IMR-90 (cell line): ENCODE results near the gene EML3. TPM values are rescaled to one million over a fixed set of nuclear protein-coding genes. Genes with fewer than 3 reads are reported as not detected.

ENCODE experiments used
- ATAC-seq: fragments of 200-7000 bp; cut with Tn5 transposase; 2 replicates; pipeline ENCODE4 v1.9.1; 2020; ENCODE audit warnings: low read depth, mild to moderate bottlenecking, moderate library complexity
- Bru-seq: library from RNA; stranded (reverse); fragments of 400-500 nt; gene quantifications from one replicate; lab custom pipeline; 2021; lab: Mats Ljungman, UMichigan
- BruChase-seq, 2 experiments: library from RNA; stranded (reverse); fragments of 400-500 nt; gene quantifications; one replicate each; lab custom pipeline; 2021; lab: Mats Ljungman, UMichigan
- BruUV-seq: library from RNA; stranded (reverse); fragments of 400-500 nt; replicated peaks from 2 replicates; lab custom pipeline; 2021; lab: Mats Ljungman, UMichigan
- CTCF ChIA-PET: fragments of 300-600 bp; formaldehyde crosslinking; extraction: SDS; loops from one replicate; lab custom pipeline; 2021; ENCODE audit warnings: antibody characterized with exemption; lab: Yijun Ruan, JAX
- POLR2A ChIA-PET: fragments of 300-600 bp; sonication (Branson Sonifier 250); formaldehyde crosslinking; loops from one replicate; lab custom pipeline; 2022; ENCODE audit warnings: antibody characterized with exemption; ENCODE audit not compliant: unreplicated experiment; lab: Charles Lee
- DNase-seq: peaks from one replicate; pipeline ENCODE4 v3.0.0; 2013
- H2AFZ ChIP-seq: replicated peaks from 2 replicates; pipeline ENCODE3; 2013; ENCODE audit warnings: low read length, mild to moderate bottlenecking; ENCODE audit not compliant: poor library complexity
- H2AK5ac ChIP-seq: 2 replicates; pipeline ENCODE4 v1.6.1; 2013; ENCODE audit warnings: low read depth, low read length, inconsistent platforms
- H2AK9ac ChIP-seq: replicated peaks from 2 replicates; pipeline ENCODE3; 2013; ENCODE audit warnings: mild to moderate bottlenecking, low read depth, low read length, moderate library complexity; ENCODE audit not compliant: poor library complexity
- H2BK120ac ChIP-seq: 2 replicates; pipeline ENCODE4 v1.6.1; 2013; ENCODE audit warnings: low read depth, low read length, inconsistent platforms
- H2BK15ac ChIP-seq: 3 replicates; pipeline ENCODE4 v1.6.1; 2013; ENCODE audit warnings: low read depth, low read length, inconsistent platforms
- H2BK20ac ChIP-seq: 2 replicates; pipeline ENCODE4 v1.6.1; 2013; ENCODE audit warnings: low read depth, mild to moderate bottlenecking, inconsistent platforms, low read length, moderate library complexity
- H2BK5ac ChIP-seq: 2 replicates; pipeline ENCODE4 v1.6.1; 2013; ENCODE audit warnings: mild to moderate bottlenecking, low read depth, low read length, inconsistent platforms; ENCODE audit not compliant: poor library complexity, severe bottlenecking
- H3K14ac ChIP-seq: replicated peaks from 2 replicates; pipeline ENCODE4 v1.6.1; 2013; ENCODE audit warnings: low read depth, low read length, inconsistent platforms
- H3K18ac ChIP-seq: 2 replicates; pipeline ENCODE4 v1.6.1; 2013; ENCODE audit warnings: low read depth, low read length, control low read depth
- H3K23ac ChIP-seq: 2 replicates; pipeline ENCODE4 v1.6.1; 2013; ENCODE audit warnings: low read depth, low read length, inconsistent platforms
- H3K27ac ChIP-seq: 2 replicates; pipeline ENCODE4 v1.5.1; 2013; ENCODE audit warnings: mild to moderate bottlenecking, control low read depth, low read length; ENCODE audit not compliant: insufficient read depth
- H3K27me3 ChIP-seq: 2 replicates; pipeline ENCODE4 v1.6.1; 2013; ENCODE audit warnings: low read length; ENCODE audit not compliant: control insufficient read depth, insufficient read depth
- H3K36me3 ChIP-seq: 2 replicates; pipeline ENCODE4 v1.6.1; 2013; ENCODE audit warnings: low read length, mixed read lengths; ENCODE audit not compliant: control insufficient read depth, insufficient read depth
- H3K4ac ChIP-seq: 2 replicates; pipeline ENCODE4 v1.6.1; 2013; ENCODE audit warnings: low read depth, low read length, inconsistent platforms
- H3K4me1 ChIP-seq: 2 replicates; pipeline ENCODE4 v1.6.1; 2013; ENCODE audit warnings: low read length, mixed read lengths; ENCODE audit not compliant: control insufficient read depth, insufficient read depth
- H3K4me2 ChIP-seq: 2 replicates; pipeline ENCODE4 v1.6.1; 2013; ENCODE audit warnings: low read depth, mild to moderate bottlenecking, control low read depth, low read length, moderate library complexity
- H3K4me3 ChIP-seq: 2 replicates; pipeline ENCODE4 v1.5.1; 2013; ENCODE audit warnings: low read depth, mild to moderate bottlenecking, control low read depth, low read length, moderate library complexity; ENCODE audit not compliant: insufficient read depth
- H3K56ac ChIP-seq: 2 replicates; pipeline ENCODE4 v1.6.1; 2013; ENCODE audit warnings: low read length, inconsistent platforms; ENCODE audit not compliant: insufficient read depth; ENCODE audit errors: extremely low read depth
- H3K79me1 ChIP-seq, 2 experiments: 2 replicates each; pipeline ENCODE4 v1.6.1; 2013; ENCODE audit warnings: low read length in 2 of 2, inconsistent platforms in 1 of 2, low read depth in 1 of 2
- H3K9ac ChIP-seq: 2 replicates; pipeline ENCODE4 v1.6.1; 2013; ENCODE audit warnings: low read depth, low read length, control low read depth
- H3K9me1 ChIP-seq: 2 replicates; pipeline ENCODE4 v1.6.1; 2013; ENCODE audit warnings: low read length, inconsistent platforms; ENCODE audit not compliant: insufficient read depth
- H3K9me3 ChIP-seq: 2 replicates; pipeline ENCODE4 v1.6.1; 2013; ENCODE audit warnings: low read length; ENCODE audit not compliant: control insufficient read depth, insufficient read depth
- H4K20me1 ChIP-seq: 2 replicates; pipeline ENCODE4 v1.6.1; 2013; ENCODE audit warnings: low read length, inconsistent platforms; ENCODE audit not compliant: insufficient read depth
- H4K5ac ChIP-seq: 2 replicates; pipeline ENCODE4 v1.6.1; 2013; ENCODE audit warnings: mild to moderate bottlenecking, low read depth, low read length, control low read depth
- H4K8ac ChIP-seq, 2 experiments: 2 replicates each; pipeline ENCODE4 v1.6.1; 2013; ENCODE audit warnings: low read depth in 2 of 2, low read length in 2 of 2, control low read depth in 1 of 2, inconsistent platforms in 1 of 2
- H4K91ac ChIP-seq: 2 replicates; pipeline ENCODE4 v1.6.1; 2013; ENCODE audit warnings: low read depth, low read length, inconsistent platforms; ENCODE audit not compliant: insufficient read depth
- CEBPB ChIP-seq: IDR thresholded peaks from 2 replicates; pipeline ENCODE4 v1.6.1; 2012; ENCODE audit warnings: low read depth, low read length, improper control_type of control experiment
- CHD1 ChIP-seq: IDR thresholded peaks from 2 replicates; pipeline ENCODE4 v1.6.1; 2012; ENCODE audit warnings: low read depth, low read length, improper control_type of control experiment
- FOS ChIP-seq: fragments of 150-350 bp; IDR thresholded peaks from 2 replicates; pipeline ENCODE4 v1.6.1; 2016; ENCODE audit warnings: low read depth, low read length
- MAFK ChIP-seq: IDR thresholded peaks from 2 replicates; pipeline ENCODE4 v1.6.1; 2012; ENCODE audit warnings: low read depth, low read length, improper control_type of control experiment
- MAZ ChIP-seq: IDR thresholded peaks from 2 replicates; pipeline ENCODE4 v1.6.1; 2012; ENCODE audit warnings: low read depth, mild to moderate bottlenecking, low read length, improper control_type of control experiment, moderate library complexity, borderline replicate concordance
- MXI1 ChIP-seq: IDR thresholded peaks from 2 replicates; pipeline ENCODE4 v1.6.1; 2012; ENCODE audit warnings: low read depth, mild to moderate bottlenecking, low read length, moderate library complexity, borderline replicate concordance
- RAD21 ChIP-seq: IDR thresholded peaks from 2 replicates; pipeline ENCODE4 v1.6.1; 2012; ENCODE audit warnings: low read length, improper control_type of control experiment
- SMC3 ChIP-seq: fragments of 150-350 bp; IDR thresholded peaks from 2 replicates; pipeline ENCODE4 v1.6.1; 2016; ENCODE audit warnings: low read depth, mild to moderate bottlenecking, antibody characterized with exemption, low read length, moderate library complexity
- WGBS, 2 experiments: methylation state at CpG; one replicate each; pipeline versions ENCODE4 v1.1.5 to v1.1.7; 2013; ENCODE audit warnings: missing lambda C conversion rate in 2 of 2; ENCODE audit not compliant: insufficient read length in 1 of 2; ENCODE audit errors: extremely low coverage in 2 of 2; 5-methylcytosine and 5-hydroxymethylcytosine counted together
- dilution Hi-C: fragments of 300-500 bp; cut with HindIII; formaldehyde crosslinking; loops from one replicate; pipeline ENCODE4 v1.14.3; 2018; ENCODE audit warnings: low sequenced_read_pairs; ENCODE audit not compliant: unreplicated experiment
- in situ Hi-C: fragments of 300-500 bp; cut with MboI; formaldehyde crosslinking; loops from 3 replicates; pipeline ENCODE4 v1.14.3; 2019; ENCODE audit warnings: low sequenced_read_pairs, inconsistent platforms, mixed read lengths
- intact Hi-C: fragments of 100-400 bp; cut with micrococcal nuclease; formaldehyde crosslinking; loops from 2 replicates; pipeline ENCODE4 v1.10.0; 2022
- long read RNA-seq: library from polyadenylated mRNA; unstranded; transcript quantifications from one replicate; pipeline ENCODE4 v2.0.0, GENCODE V29; 2021; ENCODE audit not compliant: unreplicated experiment
- polyA plus RNA-seq, 3 experiments: library from polyadenylated mRNA; depleted of rRNA; stranded (reverse); fragments of >200 nt; gene quantifications; 2 replicates each; pipeline ENCODE4 v1.2.3, GENCODE V29; 2012; ENCODE audit warnings: low replicate concordance in 1 of 3
- total RNA-seq: library from RNA; depleted of rRNA; stranded (reverse); fragments of >200 nt; gene quantifications from 2 replicates; pipeline ENCODE4 v1.2.3, GENCODE V29; 2012; rRNA removed
- TF ChIP-seq, protein P1 (sequence below): fragments of 150-350 bp; IDR thresholded peaks from 2 replicates; pipeline ENCODE4 v1.6.1; 2016; ENCODE audit warnings: low read depth, mild to moderate bottlenecking, low read length, moderate library complexity, borderline replicate concordance
- TF ChIP-seq, protein P2 (sequence below): conservative IDR thresholded peaks from 2 replicates; pipeline ENCODE4 v1.5.1; 2012; ENCODE audit warnings: mild to moderate bottlenecking, low read depth, low read length, improper control_type of control experiment

EML3 gene
- total RNA-seq = 4.4 and 5.0 TPM in 2 replicates
- 24.7 and 26.1 TPM in 2 replicates for polyA plus RNA-seq (2012; rRNA removed)
- polyA plus RNA-seq (2012; cell fraction: cytosol; rRNA removed) = 13.6 and 18.0 TPM in 2 replicates
- polyA plus RNA-seq (2012; cell fraction: nucleus; rRNA removed; ENCODE audit: low replicate concordance) = 158 and 257 TPM in 2 replicates
- percentile 61 among the genes with signal in this experiment for Bru-seq, nascent RNA
- BruChase-seq, experiment 1, labeled RNA remaining after a 6-hour chase = percentile 82 among the genes with signal in this experiment
- percentile 80 among the genes with signal in this experiment for BruChase-seq, experiment 2, labeled RNA remaining after a 2-hour chase
- long read RNA-seq, transcript EML3-202 (22 exons, 3,256 nt) = major isoform, 28 of 65 reads
- long read RNA-seq, transcript EML3-201 (22 exons, 3,017 nt) = minor isoform, 13 of 65 reads
- long read RNA-seq, partial matches to known transcripts = 14 of 65 reads
- long read RNA-seq, other reads (novel, unspliced or antisense) = 10 of 65 reads

- CTCF ChIA-PET = interaction anchor here (0.6 to 1.9 kb wide), 6 partner anchors 9 to 53 kb away, joined by 3 to 4 read pairs (median 3); partner anchors contain the start of genes B3GAT3, C11orf98, CSKMT and TUT1
- H2BK5ac ChIP-seq = peak within 1 kb of the TSS; percentile 66
- POLR2A ChIA-PET = no interaction called here
- H3K4me1 ChIP-seq = peaks cover 10% of the 10 kb centered on the region
- no peaks in the 10 kb centered on the region for H3K27me3 ChIP-seq
- peak within 1 kb of the TSS; percentile 82 for H3K23ac ChIP-seq
- peak within 1 kb of the TSS; percentile 56 for H4K91ac ChIP-seq
- H4K5ac ChIP-seq = peak within 1 kb of the TSS; percentile 86
- peak; percentile 37; the same call in 1 of the 2 replicates for TF ChIP-seq SMC3
- no peak; the same call in 1 of the 2 replicates for TF ChIP-seq MXI1
- TF ChIP-seq FOS = no peak
- TF ChIP-seq CEBPB = no peak
- TF ChIP-seq, protein P1, sequence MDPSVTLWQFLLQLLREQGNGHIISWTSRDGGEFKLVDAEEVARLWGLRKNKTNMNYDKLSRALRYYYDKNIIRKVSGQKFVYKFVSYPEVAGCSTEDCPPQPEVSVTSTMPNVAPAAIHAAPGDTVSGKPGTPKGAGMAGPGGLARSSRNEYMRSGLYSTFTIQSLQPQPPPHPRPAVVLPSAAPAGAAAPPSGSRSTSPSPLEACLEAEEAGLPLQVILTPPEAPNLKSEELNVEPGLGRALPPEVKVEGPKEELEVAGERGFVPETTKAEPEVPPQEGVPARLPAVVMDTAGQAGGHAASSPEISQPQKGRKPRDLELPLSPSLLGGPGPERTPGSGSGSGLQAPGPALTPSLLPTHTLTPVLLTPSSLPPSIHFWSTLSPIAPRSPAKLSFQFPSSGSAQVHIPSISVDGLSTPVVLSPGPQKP = no peak
- TF ChIP-seq RAD21 = peak; percentile 36; the same call in 1 of the 2 replicates
- peak; percentile 33; the same call in 1 of the 2 replicates for TF ChIP-seq MAFK
- TF ChIP-seq, protein P2, sequence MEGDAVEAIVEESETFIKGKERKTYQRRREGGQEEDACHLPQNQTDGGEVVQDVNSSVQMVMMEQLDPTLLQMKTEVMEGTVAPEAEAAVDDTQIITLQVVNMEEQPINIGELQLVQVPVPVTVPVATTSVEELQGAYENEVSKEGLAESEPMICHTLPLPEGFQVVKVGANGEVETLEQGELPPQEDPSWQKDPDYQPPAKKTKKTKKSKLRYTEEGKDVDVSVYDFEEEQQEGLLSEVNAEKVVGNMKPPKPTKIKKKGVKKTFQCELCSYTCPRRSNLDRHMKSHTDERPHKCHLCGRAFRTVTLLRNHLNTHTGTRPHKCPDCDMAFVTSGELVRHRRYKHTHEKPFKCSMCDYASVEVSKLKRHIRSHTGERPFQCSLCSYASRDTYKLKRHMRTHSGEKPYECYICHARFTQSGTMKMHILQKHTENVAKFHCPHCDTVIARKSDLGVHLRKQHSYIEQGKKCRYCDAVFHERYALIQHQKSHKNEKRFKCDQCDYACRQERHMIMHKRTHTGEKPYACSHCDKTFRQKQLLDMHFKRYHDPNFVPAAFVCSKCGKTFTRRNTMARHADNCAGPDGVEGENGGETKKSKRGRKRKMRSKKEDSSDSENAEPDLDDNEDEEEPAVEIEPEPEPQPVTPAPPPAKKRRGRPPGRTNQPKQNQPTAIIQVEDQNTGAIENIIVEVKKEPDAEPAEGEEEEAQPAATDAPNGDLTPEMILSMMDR = peak; percentile 99
- TF ChIP-seq CHD1 = no peak
- TF ChIP-seq MAZ = peak; percentile 70; the same call in 1 of the 2 replicates
- H3K4ac ChIP-seq = peak within 1 kb of the TSS; percentile 79
- intact Hi-C loops = loop anchor here (5.0 kb wide), 1 partner anchor 250 kb away; no protein-coding TSS in a partner anchor
- H2BK20ac ChIP-seq = no peak within 1 kb of the TSS
- no peaks in the 10 kb centered on the region for H3K9me1 ChIP-seq
- peaks cover 16 to 21% of the 10 kb centered on the region in 2 experiments for H3K79me1 ChIP-seq
- peak within 1 kb of the TSS; percentile 83 for H2AK5ac ChIP-seq
- in situ Hi-C loops = no loop called here
- peak within 1 kb of the TSS; percentile 3; the same call in 1 of the 3 replicates for H2BK15ac ChIP-seq
- ATAC-seq (peak; percentile 90), DNase-seq (peak; percentile 63)
- peaks cover 35% of the 10 kb centered on the region for H3K36me3 ChIP-seq
- peak within 1 kb of the TSS; percentile 21; the same call in 1 of the 2 replicates for H2BK120ac ChIP-seq
- H3K4me3 ChIP-seq = peak within 1 kb of the TSS; percentile 78
- peak within 1 kb of the TSS; percentile 76 for H3K9ac ChIP-seq
- H3K18ac ChIP-seq = peak within 1 kb of the TSS; percentile 91
- peak within 1 kb of the TSS; percentile 91 for H2AK9ac ChIP-seq
- H3K4me2 ChIP-seq = peak within 1 kb of the TSS; percentile 98
- peak within 1 kb of the TSS; percentile 62 for H3K14ac ChIP-seq
- H3K27ac ChIP-seq = peak within 1 kb of the TSS; percentile 70
- dilution Hi-C loops = no loop called here
- H4K8ac ChIP-seq = peak within 1 kb of the TSS; percentile 4 to 88; a peak in 2 of 4 replicates
- BruUV-seq = no TSS peak
- H2AFZ ChIP-seq = peak within 1 kb of the TSS; percentile 92
- no peaks in the 10 kb centered on the region for H3K9me3 ChIP-seq
- WGBS, 2 experiments = 4% methylated on average over 5 of the region's 91 CpGs; no CpG with 5 or more reads in 1 of the 2 experiments
- peaks cover 11% of the 10 kb centered on the region for H4K20me1 ChIP-seq
- peak within 1 kb of the TSS; percentile 54; the same call in 1 of the 2 replicates for H3K56ac ChIP-seq
These were observed at the start of gene EML3, which contains the start of gene ROM1 for GRCh38 chr11:62612366-62613290. Gene EML3, minus strand, starts transcription at chr11:62612775. Its CDS starts 318 bp downstream, at chr11:62612457. Gene ROM1, plus strand, starts transcription at chr11:62613257. Its CDS starts 25 bp downstream, at chr11:62613282.
